Dermis lymphatic vessel endothelial cell (primary cell): ENCODE data around the gene SHISA6. TPM values are rescaled to one million over a fixed set of nuclear protein-coding genes. Genes with fewer than 3 reads are reported as not detected.

Source experiments
- total RNA-seq: library from RNA; depleted of rRNA; stranded (reverse); fragments of >200 nt; gene quantifications from 2 replicates; pipeline ENCODE4 v1.2.1, GENCODE V29; 2014

Gene SHISA6
- not detected in 2 replicates for total RNA-seq

DNA sequence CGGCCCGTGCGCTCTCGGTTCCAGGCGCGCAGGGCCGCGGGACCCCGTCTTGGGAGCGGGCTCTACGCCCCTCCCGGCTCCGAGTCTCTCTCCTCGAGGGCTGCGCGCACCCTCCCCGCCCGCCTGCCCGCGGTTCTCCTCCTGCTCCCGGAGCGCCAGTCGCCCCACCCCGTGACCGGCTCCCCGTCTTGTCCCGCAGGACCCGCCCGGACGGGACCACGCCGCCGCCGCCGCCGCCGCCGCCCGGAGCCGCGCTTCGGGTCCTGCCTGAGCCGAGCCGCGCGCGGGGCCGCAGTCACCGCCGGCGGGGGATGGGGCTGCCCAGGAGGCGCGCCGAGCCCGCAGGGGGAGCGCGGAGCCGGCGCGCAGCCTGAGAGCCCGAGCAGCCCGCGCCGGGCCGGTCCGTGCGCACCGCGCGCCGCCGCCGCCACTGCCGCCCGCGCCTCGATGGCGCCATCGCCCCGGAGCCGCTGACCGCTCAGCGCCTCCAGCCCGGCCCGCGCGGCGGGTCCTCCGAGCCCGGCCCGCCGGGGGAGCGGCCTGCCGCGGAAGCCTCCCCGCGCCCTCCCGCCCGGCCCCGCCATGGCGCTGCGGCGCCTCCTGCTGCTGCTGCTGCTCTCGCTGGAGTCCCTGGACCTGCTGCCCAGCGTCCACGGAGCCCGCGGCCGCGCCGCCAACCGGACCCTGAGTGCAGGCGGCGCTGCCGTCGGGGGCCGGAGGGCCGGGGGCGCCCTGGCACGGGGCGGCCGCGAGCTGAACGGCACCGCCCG lies at the start of gene SHISA6:
Gene SHISA6, plus strand, starts transcription at position 373 of the 770 bp plus-strand sequence.

DNA sequence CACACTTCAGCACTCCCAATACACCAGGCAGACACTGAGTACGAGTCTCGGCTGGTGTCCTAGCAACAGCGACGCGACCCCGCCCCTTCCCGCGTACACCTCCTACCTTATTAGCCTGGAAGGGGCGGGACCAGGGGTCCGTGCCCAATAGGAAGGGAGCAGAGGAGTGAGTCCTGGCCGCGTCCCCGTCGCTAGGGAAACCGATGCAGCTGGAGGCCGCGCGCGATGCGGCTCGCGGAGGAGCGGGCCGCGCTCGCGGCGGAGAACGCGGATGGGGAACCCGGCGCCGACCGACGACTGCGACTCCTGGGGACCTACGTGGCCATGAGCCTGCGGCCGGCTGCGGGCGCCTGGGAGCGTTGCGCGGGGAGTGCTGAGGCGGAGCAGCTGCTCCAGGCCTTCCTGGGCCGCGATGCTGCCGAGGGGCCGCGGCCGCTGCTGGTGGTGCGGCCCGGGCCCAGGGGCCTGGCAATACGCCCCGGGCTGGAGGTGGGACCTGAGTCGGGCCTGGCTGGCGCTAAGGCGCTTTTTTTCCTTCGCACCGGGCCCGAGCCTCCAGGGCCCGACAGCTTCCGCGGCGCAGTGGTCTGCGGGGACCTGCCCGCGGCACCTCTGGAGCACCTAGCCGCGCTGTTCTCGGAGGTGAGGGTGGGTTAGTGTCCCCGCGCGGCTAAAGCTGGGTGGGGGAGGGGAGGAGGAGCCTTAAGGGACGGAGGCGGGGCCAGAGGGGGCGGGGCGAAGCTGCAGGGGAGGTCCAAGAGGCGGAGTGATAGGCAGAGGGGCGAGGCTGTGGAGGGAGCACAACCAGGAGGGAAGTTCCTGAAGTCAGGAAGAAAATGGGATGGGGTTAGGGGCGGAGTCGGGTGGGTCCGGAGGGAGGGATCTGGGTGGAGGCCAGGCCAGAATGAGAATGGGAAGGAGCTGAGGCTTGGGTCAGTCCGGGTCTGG lies 357.5 kb downstream of the SHISA6 start, which contains the start of gene DNAH9:
Gene DNAH9, plus strand, starts transcription at position 197 of the 948 bp plus-strand sequence. Its CDS starts 29 bp downstream, at position 226.

